Measurements from ENCODE around the gene CSK.

CSK gene

DNA sequence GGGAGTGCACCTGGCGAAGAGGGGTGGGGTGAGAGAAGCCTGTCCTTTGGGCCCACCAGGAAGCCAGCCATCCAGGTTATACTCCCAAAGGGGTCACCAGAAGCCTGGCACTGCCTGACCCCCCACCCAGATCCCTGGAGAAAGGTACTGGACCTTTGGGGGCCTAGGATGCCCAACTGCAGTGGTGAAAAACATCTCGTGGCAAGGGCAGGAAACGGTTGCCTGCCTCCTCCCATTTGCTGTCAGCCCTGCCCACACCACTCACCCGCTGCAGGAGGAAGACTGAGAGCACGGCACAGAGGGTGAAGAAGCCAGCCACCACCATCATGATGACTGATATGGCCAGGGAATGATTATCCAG is 63.3 kb downstream of the CSK start:
- Histone ChIP-seq H3K4me1 (ENCODE audit: insufficient read depth, low read length, poor library complexity, severe bottlenecking) (peaks cover 40% of the 10 kb centered on the region), H3K9ac (ENCODE audit: low read depth, low read length, poor library complexity, severe bottlenecking) (peak overlapping the region; percentile 85), H3K79me2 (ENCODE audit: insufficient read depth, low read length) (peaks cover 21% of the 10 kb centered on the region)

DNA sequence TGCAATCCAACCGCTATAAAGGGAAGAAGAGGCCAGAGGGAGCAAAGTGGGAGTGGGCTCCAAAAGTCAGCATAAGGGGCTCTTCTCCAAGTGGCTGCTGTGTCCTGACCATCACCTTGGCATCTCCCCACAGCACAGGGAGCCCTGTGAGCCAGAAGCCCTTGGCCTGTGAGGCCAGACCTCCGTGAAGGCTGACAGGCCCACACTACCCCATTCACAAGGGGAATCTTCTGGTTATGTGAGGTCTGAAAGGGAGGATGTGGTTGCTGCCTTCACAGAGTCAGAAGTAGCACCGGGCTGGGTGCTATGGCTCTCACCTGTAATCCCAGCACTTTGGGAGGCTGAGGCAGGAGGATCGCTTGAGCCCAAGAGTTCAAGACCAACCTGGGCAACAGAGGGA is 63.7 kb downstream of the CSK start:
- Histone ChIP-seq H3F3A (ENCODE audit: low read depth) (no peaks in the 10 kb centered on the region; the same call in 1 of the 2 replicates), H3K79me2 (ENCODE audit: insufficient read depth, low read length) (peaks cover 21% of the 10 kb centered on the region), H2AFZ (ENCODE audit: low read length) (no peak overlapping the region), H3K9me2 (replicated peaks; ENCODE audit: low read depth, low read length) (no peaks in the 10 kb centered on the region), H3K4me3 (ENCODE audit: low read length, poor library complexity, severe bottlenecking) (peak overlapping the region; percentile 18), H3K9me3 (ENCODE audit: insufficient read depth, low read depth, low read length) (no peaks in the 10 kb centered on the region), H3K4me2 (ENCODE audit: low read depth, low read length, poor library complexity, severe bottlenecking) (peak overlapping the region; percentile 91), H3K27me3 (ENCODE audit: insufficient read depth, low read length, poor library complexity, severe bottlenecking) (no peaks in the 10 kb centered on the region), H3K36me3 (ENCODE audit: insufficient read depth, low read length) (peaks cover 32% of the 10 kb centered on the region; the same call in 1 of the 2 replicates), H3K4me1 (ENCODE audit: insufficient read depth, low read length, poor library complexity, severe bottlenecking) (peaks cover 40% of the 10 kb centered on the region), H3K9ac (ENCODE audit: low read depth, low read length, poor library complexity, severe bottlenecking) (peak overlapping the region; percentile 85), H4K20me1 (ENCODE audit: insufficient read depth, low read length, poor library complexity, severe bottlenecking) (peaks cover 3% of the 10 kb centered on the region)
- TF ChIP-seq EZH2phosphoT487 (IDR thresholded peaks at IDR 0.05; ENCODE audit: borderline replicate concordance): no peak
- TF ChIP-seq, protein P1, sequence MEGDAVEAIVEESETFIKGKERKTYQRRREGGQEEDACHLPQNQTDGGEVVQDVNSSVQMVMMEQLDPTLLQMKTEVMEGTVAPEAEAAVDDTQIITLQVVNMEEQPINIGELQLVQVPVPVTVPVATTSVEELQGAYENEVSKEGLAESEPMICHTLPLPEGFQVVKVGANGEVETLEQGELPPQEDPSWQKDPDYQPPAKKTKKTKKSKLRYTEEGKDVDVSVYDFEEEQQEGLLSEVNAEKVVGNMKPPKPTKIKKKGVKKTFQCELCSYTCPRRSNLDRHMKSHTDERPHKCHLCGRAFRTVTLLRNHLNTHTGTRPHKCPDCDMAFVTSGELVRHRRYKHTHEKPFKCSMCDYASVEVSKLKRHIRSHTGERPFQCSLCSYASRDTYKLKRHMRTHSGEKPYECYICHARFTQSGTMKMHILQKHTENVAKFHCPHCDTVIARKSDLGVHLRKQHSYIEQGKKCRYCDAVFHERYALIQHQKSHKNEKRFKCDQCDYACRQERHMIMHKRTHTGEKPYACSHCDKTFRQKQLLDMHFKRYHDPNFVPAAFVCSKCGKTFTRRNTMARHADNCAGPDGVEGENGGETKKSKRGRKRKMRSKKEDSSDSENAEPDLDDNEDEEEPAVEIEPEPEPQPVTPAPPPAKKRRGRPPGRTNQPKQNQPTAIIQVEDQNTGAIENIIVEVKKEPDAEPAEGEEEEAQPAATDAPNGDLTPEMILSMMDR (conservative IDR thresholded peaks at IDR 0.05; ENCODE audit: low read length): no peak

More for the DNA sequence above, 63.3 kb downstream of the CSK start:
- Histone ChIP-seq H3F3A (ENCODE audit: low read depth) (no peaks in the 10 kb centered on the region; the same call in 1 of the 2 replicates), H3K4me3 (ENCODE audit: low read length, poor library complexity, severe bottlenecking) (peak overlapping the region; percentile 18), H4K20me1 (ENCODE audit: insufficient read depth, low read length, poor library complexity, severe bottlenecking) (peaks cover 3% of the 10 kb centered on the region), H3K4me2 (ENCODE audit: low read depth, low read length, poor library complexity, severe bottlenecking) (peak overlapping the region; percentile 91), H2AFZ (ENCODE audit: low read length) (no peak overlapping the region), H3K9me3 (ENCODE audit: insufficient read depth, low read depth, low read length) (no peaks in the 10 kb centered on the region), H3K9me2 (replicated peaks; ENCODE audit: low read depth, low read length) (no peaks in the 10 kb centered on the region), H3K36me3 (ENCODE audit: insufficient read depth, low read length) (peaks cover 28% of the 10 kb centered on the region; the same call in 1 of the 2 replicates), H3K27me3 (ENCODE audit: insufficient read depth, low read length, poor library complexity, severe bottlenecking) (no peaks in the 10 kb centered on the region)
- TF ChIP-seq EZH2phosphoT487 (IDR thresholded peaks at IDR 0.05; ENCODE audit: borderline replicate concordance): no peak
- TF ChIP-seq, protein P1 (conservative IDR thresholded peaks at IDR 0.05; ENCODE audit: low read length): no peak

DNA sequence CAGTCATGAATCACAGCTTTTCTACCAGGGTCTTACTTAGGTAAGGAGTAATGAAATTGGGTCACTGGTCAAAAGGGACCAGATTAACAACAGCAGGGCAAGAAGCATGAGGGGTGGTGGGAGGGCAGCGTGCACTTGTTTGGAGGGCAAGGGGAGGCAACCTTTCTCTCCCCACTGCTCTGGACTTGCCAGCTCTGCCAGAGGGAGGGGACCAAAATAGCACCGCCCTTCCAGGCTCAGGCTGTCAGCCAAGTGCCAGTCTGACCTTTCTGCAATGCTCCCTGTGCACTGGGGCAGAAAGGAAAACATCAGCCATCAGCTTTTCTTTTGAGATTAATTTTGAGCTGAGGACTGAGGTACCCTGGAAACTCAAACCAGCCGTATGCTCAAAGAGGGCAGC is 65.6 kb downstream of the CSK start:
- H3K9me3 ChIP-seq (ENCODE audit: insufficient read depth, low read depth, low read length): no peaks in the 10 kb centered on the region
- no peak overlapping the region for H3K4me2 ChIP-seq (ENCODE audit: low read depth, low read length, poor library complexity, severe bottlenecking)
- H3K4me3 ChIP-seq (ENCODE audit: low read length, poor library complexity, severe bottlenecking): no peak overlapping the region
- H3K4me1 ChIP-seq (ENCODE audit: insufficient read depth, low read length, poor library complexity, severe bottlenecking): peaks cover 29% of the 10 kb centered on the region
- no peak overlapping the region for H3K9ac ChIP-seq (ENCODE audit: low read depth, low read length, poor library complexity, severe bottlenecking)
- H3F3A ChIP-seq (ENCODE audit: low read depth): no peaks in the 10 kb centered on the region; the same call in 1 of the 2 replicates
- H3K9me2 ChIP-seq (replicated peaks; ENCODE audit: low read depth, low read length): no peaks in the 10 kb centered on the region
- no peak overlapping the region for H2AFZ ChIP-seq (ENCODE audit: low read length)
- H3K36me3 ChIP-seq (ENCODE audit: insufficient read depth, low read length): peaks cover 51% of the 10 kb centered on the region; the same call in 1 of the 2 replicates
- TF ChIP-seq, protein P1 (conservative IDR thresholded peaks at IDR 0.05; ENCODE audit: low read length): no peak
- TF ChIP-seq EZH2phosphoT487 (IDR thresholded peaks at IDR 0.05; ENCODE audit: borderline replicate concordance): no peak
- H4K20me1 ChIP-seq (ENCODE audit: insufficient read depth, low read length, poor library complexity, severe bottlenecking): no peaks in the 10 kb centered on the region
- H3K79me2 ChIP-seq (ENCODE audit: insufficient read depth, low read length): peaks cover 4% of the 10 kb centered on the region
- no peaks in the 10 kb centered on the region for H3K27me3 ChIP-seq (ENCODE audit: insufficient read depth, low read length, poor library complexity, severe bottlenecking)
